IMR-90 (cell line): ENCODE data around the gene POLR1A. TPM values are rescaled to one million over a fixed set of nuclear protein-coding genes. Genes with fewer than 3 reads are reported as not detected.

Experiments
- ATAC-seq: fragments of 200-7000 bp; cut with Tn5 transposase; 2 replicates; pipeline ENCODE4 v1.9.1; 2020; ENCODE audit warnings: low read depth, mild to moderate bottlenecking, moderate library complexity
- BruUV-seq: library from RNA; stranded (reverse); fragments of 400-500 nt; replicated peaks from 2 replicates; lab custom pipeline; 2021; lab: Mats Ljungman, UMichigan
- CTCF ChIA-PET: fragments of 300-600 bp; formaldehyde crosslinking; extraction: SDS; loops from one replicate; lab custom pipeline; 2021; ENCODE audit warnings: antibody characterized with exemption; lab: Yijun Ruan, JAX
- POLR2A ChIA-PET: fragments of 300-600 bp; sonication (Branson Sonifier 250); formaldehyde crosslinking; loops from one replicate; lab custom pipeline; 2022; ENCODE audit warnings: antibody characterized with exemption; ENCODE audit not compliant: unreplicated experiment; lab: Charles Lee
- DNase-seq: peaks from one replicate; pipeline ENCODE4 v3.0.0; 2013
- H2AFZ ChIP-seq: replicated peaks from 2 replicates; pipeline ENCODE3; 2013; ENCODE audit warnings: low read length, mild to moderate bottlenecking; ENCODE audit not compliant: poor library complexity
- H2AK5ac ChIP-seq: 2 replicates; pipeline ENCODE4 v1.6.1; 2013; ENCODE audit warnings: low read depth, low read length, inconsistent platforms
- H2AK9ac ChIP-seq: replicated peaks from 2 replicates; pipeline ENCODE3; 2013; ENCODE audit warnings: mild to moderate bottlenecking, low read depth, low read length, moderate library complexity; ENCODE audit not compliant: poor library complexity
- H2BK120ac ChIP-seq: 2 replicates; pipeline ENCODE4 v1.6.1; 2013; ENCODE audit warnings: low read depth, low read length, inconsistent platforms
- H2BK15ac ChIP-seq: 3 replicates; pipeline ENCODE4 v1.6.1; 2013; ENCODE audit warnings: low read depth, low read length, inconsistent platforms
- H2BK20ac ChIP-seq: 2 replicates; pipeline ENCODE4 v1.6.1; 2013; ENCODE audit warnings: low read depth, mild to moderate bottlenecking, inconsistent platforms, low read length, moderate library complexity
- H2BK5ac ChIP-seq: 2 replicates; pipeline ENCODE4 v1.6.1; 2013; ENCODE audit warnings: mild to moderate bottlenecking, low read depth, low read length, inconsistent platforms; ENCODE audit not compliant: poor library complexity, severe bottlenecking
- H3K14ac ChIP-seq: replicated peaks from 2 replicates; pipeline ENCODE4 v1.6.1; 2013; ENCODE audit warnings: low read depth, low read length, inconsistent platforms
- H3K18ac ChIP-seq: 2 replicates; pipeline ENCODE4 v1.6.1; 2013; ENCODE audit warnings: low read depth, low read length, control low read depth
- H3K23ac ChIP-seq: 2 replicates; pipeline ENCODE4 v1.6.1; 2013; ENCODE audit warnings: low read depth, low read length, inconsistent platforms
- H3K27ac ChIP-seq: 2 replicates; pipeline ENCODE4 v1.5.1; 2013; ENCODE audit warnings: mild to moderate bottlenecking, control low read depth, low read length; ENCODE audit not compliant: insufficient read depth
- H3K27me3 ChIP-seq: 2 replicates; pipeline ENCODE4 v1.6.1; 2013; ENCODE audit warnings: low read length; ENCODE audit not compliant: control insufficient read depth, insufficient read depth
- H3K36me3 ChIP-seq: 2 replicates; pipeline ENCODE4 v1.6.1; 2013; ENCODE audit warnings: low read length, mixed read lengths; ENCODE audit not compliant: control insufficient read depth, insufficient read depth
- H3K4ac ChIP-seq: 2 replicates; pipeline ENCODE4 v1.6.1; 2013; ENCODE audit warnings: low read depth, low read length, inconsistent platforms
- H3K4me1 ChIP-seq: 2 replicates; pipeline ENCODE4 v1.6.1; 2013; ENCODE audit warnings: low read length, mixed read lengths; ENCODE audit not compliant: control insufficient read depth, insufficient read depth
- H3K4me2 ChIP-seq: 2 replicates; pipeline ENCODE4 v1.6.1; 2013; ENCODE audit warnings: low read depth, mild to moderate bottlenecking, control low read depth, low read length, moderate library complexity
- H3K4me3 ChIP-seq: 2 replicates; pipeline ENCODE4 v1.5.1; 2013; ENCODE audit warnings: low read depth, mild to moderate bottlenecking, control low read depth, low read length, moderate library complexity; ENCODE audit not compliant: insufficient read depth
- H3K56ac ChIP-seq: 2 replicates; pipeline ENCODE4 v1.6.1; 2013; ENCODE audit warnings: low read length, inconsistent platforms; ENCODE audit not compliant: insufficient read depth; ENCODE audit errors: extremely low read depth
- H3K79me1 ChIP-seq, 2 experiments: 2 replicates each; pipeline ENCODE4 v1.6.1; 2013; ENCODE audit warnings: low read length in 2 of 2, inconsistent platforms in 1 of 2, low read depth in 1 of 2
- H3K9ac ChIP-seq: 2 replicates; pipeline ENCODE4 v1.6.1; 2013; ENCODE audit warnings: low read depth, low read length, control low read depth
- H3K9me1 ChIP-seq: 2 replicates; pipeline ENCODE4 v1.6.1; 2013; ENCODE audit warnings: low read length, inconsistent platforms; ENCODE audit not compliant: insufficient read depth
- H3K9me3 ChIP-seq: 2 replicates; pipeline ENCODE4 v1.6.1; 2013; ENCODE audit warnings: low read length; ENCODE audit not compliant: control insufficient read depth, insufficient read depth
- H4K20me1 ChIP-seq: 2 replicates; pipeline ENCODE4 v1.6.1; 2013; ENCODE audit warnings: low read length, inconsistent platforms; ENCODE audit not compliant: insufficient read depth
- H4K5ac ChIP-seq: 2 replicates; pipeline ENCODE4 v1.6.1; 2013; ENCODE audit warnings: mild to moderate bottlenecking, low read depth, low read length, control low read depth
- H4K8ac ChIP-seq, 2 experiments: 2 replicates each; pipeline ENCODE4 v1.6.1; 2013; ENCODE audit warnings: low read depth in 2 of 2, low read length in 2 of 2, control low read depth in 1 of 2, inconsistent platforms in 1 of 2
- H4K91ac ChIP-seq: 2 replicates; pipeline ENCODE4 v1.6.1; 2013; ENCODE audit warnings: low read depth, low read length, inconsistent platforms; ENCODE audit not compliant: insufficient read depth
- CHD1 ChIP-seq: IDR thresholded peaks from 2 replicates; pipeline ENCODE4 v1.6.1; 2012; ENCODE audit warnings: low read depth, low read length, improper control_type of control experiment
- CTCF ChIP-seq: conservative IDR thresholded peaks from 2 replicates; pipeline ENCODE4 v1.5.1; 2012; ENCODE audit warnings: mild to moderate bottlenecking, low read depth, low read length, improper control_type of control experiment
- FOS ChIP-seq: fragments of 150-350 bp; IDR thresholded peaks from 2 replicates; pipeline ENCODE4 v1.6.1; 2016; ENCODE audit warnings: low read depth, low read length
- MAFK ChIP-seq: IDR thresholded peaks from 2 replicates; pipeline ENCODE4 v1.6.1; 2012; ENCODE audit warnings: low read depth, low read length, improper control_type of control experiment
- MAZ ChIP-seq: IDR thresholded peaks from 2 replicates; pipeline ENCODE4 v1.6.1; 2012; ENCODE audit warnings: low read depth, mild to moderate bottlenecking, low read length, improper control_type of control experiment, moderate library complexity, borderline replicate concordance
- MXI1 ChIP-seq: IDR thresholded peaks from 2 replicates; pipeline ENCODE4 v1.6.1; 2012; ENCODE audit warnings: low read depth, mild to moderate bottlenecking, low read length, moderate library complexity, borderline replicate concordance
- NFE2L2 ChIP-seq: fragments of 150-350 bp; IDR thresholded peaks from 2 replicates; pipeline ENCODE4 v1.6.1; 2016; ENCODE audit warnings: low read depth, mild to moderate bottlenecking, low read length
- POLR2A ChIP-seq: IDR thresholded peaks from 2 replicates; pipeline ENCODE4 v1.6.1; 2012; ENCODE audit warnings: mild to moderate bottlenecking, low read depth, low read length
- RAD21 ChIP-seq: IDR thresholded peaks from 2 replicates; pipeline ENCODE4 v1.6.1; 2012; ENCODE audit warnings: low read length, improper control_type of control experiment
- RCOR1 ChIP-seq: IDR thresholded peaks from 2 replicates; pipeline ENCODE4 v1.6.1; 2012; ENCODE audit warnings: mild to moderate bottlenecking, low read length, improper control_type of control experiment; ENCODE audit not compliant: insufficient replicate concordance
- WGBS, 2 experiments: methylation state at CpG; one replicate each; pipeline versions ENCODE4 v1.1.5 to v1.1.7; 2013; ENCODE audit warnings: missing lambda C conversion rate in 2 of 2; ENCODE audit not compliant: insufficient read length in 1 of 2; ENCODE audit errors: extremely low coverage in 2 of 2; 5-methylcytosine and 5-hydroxymethylcytosine counted together
- dilution Hi-C: fragments of 300-500 bp; cut with HindIII; formaldehyde crosslinking; loops from one replicate; pipeline ENCODE4 v1.14.3; 2018; ENCODE audit warnings: low sequenced_read_pairs; ENCODE audit not compliant: unreplicated experiment
- in situ Hi-C: fragments of 300-500 bp; cut with MboI; formaldehyde crosslinking; loops from 3 replicates; pipeline ENCODE4 v1.14.3; 2019; ENCODE audit warnings: low sequenced_read_pairs, inconsistent platforms, mixed read lengths
- intact Hi-C: fragments of 100-400 bp; cut with micrococcal nuclease; formaldehyde crosslinking; loops from 2 replicates; pipeline ENCODE4 v1.10.0; 2022
- polyA plus RNA-seq, 3 experiments: library from polyadenylated mRNA; depleted of rRNA; stranded (reverse); fragments of >200 nt; gene quantifications; 2 replicates each; pipeline ENCODE4 v1.2.3, GENCODE V29; 2012; ENCODE audit warnings: low replicate concordance in 1 of 3
- total RNA-seq: library from RNA; depleted of rRNA; stranded (reverse); fragments of >200 nt; gene quantifications from 2 replicates; pipeline ENCODE4 v1.2.3, GENCODE V29; 2012
- TF ChIP-seq, protein P1 (sequence below): fragments of 150-350 bp; IDR thresholded peaks from 2 replicates; pipeline ENCODE4 v1.6.1; 2017; ENCODE audit warnings: mild to moderate bottlenecking, antibody characterized with exemption, low read length, low read depth

Gene POLR1A
- total and polyA plus RNA-seq, 2 of the 4 experiments (the other 2 are of a cell fraction), result 7.6 to 27.4 TPM

- in situ Hi-C loops (no loop called here), intact Hi-C loops (loop anchor here (10.0 kb wide), 1 partner anchor 328 kb away; the partner anchor contains the start of gene ATOH8), dilution Hi-C loops (no loop called here)
- no peaks in the 10 kb centered on the region for H3K27me3 ChIP-seq
- POLR2A ChIA-PET, result no interaction called here
- no peak overlapping the region for H2BK120ac ChIP-seq
- no peak overlapping the region for H3K9ac ChIP-seq
- no peak overlapping the region for H3K4me3 ChIP-seq
- no peak overlapping the region for H3K56ac ChIP-seq
- H2BK15ac ChIP-seq, result no peak overlapping the region
- no peak overlapping the region for H3K4me2 ChIP-seq
- no peak overlapping the region for H2BK5ac ChIP-seq
- no peak overlapping the region for H2AK9ac ChIP-seq
- no peak overlapping the region for H3K23ac ChIP-seq
- ATAC-seq (no peak), DNase-seq (no peak)
- H3K9me3 ChIP-seq, result no peaks in the 10 kb centered on the region
- no peaks in the 10 kb centered on the region for H3K9me1 ChIP-seq
- no TSS peak for BruUV-seq
- no CpG with 5 or more reads among the region's 5 CpGs for WGBS, 2 experiments
- H3K79me1 ChIP-seq, result no peaks in the 10 kb centered on the region; a peak in 1 of 4 replicates
- H4K20me1 ChIP-seq, result peaks cover 4% of the 10 kb centered on the region; the same call in 1 of the 2 replicates
- H3K14ac ChIP-seq, result no peak overlapping the region
- no peak overlapping the region for H2AFZ ChIP-seq
- no peak overlapping the region for H2BK20ac ChIP-seq
- H3K4me1 ChIP-seq, result no peaks in the 10 kb centered on the region
- H2AK5ac ChIP-seq, result no peak overlapping the region
- H3K4ac ChIP-seq, result no peak overlapping the region
- H3K18ac ChIP-seq, result no peak overlapping the region
- peaks cover 31% of the 10 kb centered on the region for H3K36me3 ChIP-seq
- CTCF ChIA-PET, result interaction anchor here (0.7 kb wide), 1 partner anchor 255 kb away, joined by 3 read pairs; no protein-coding TSS in a partner anchor
- TF ChIP-seq CHD1, result no peak
- TF ChIP-seq RAD21, result no peak
- no peak for TF ChIP-seq POLR2A
- TF ChIP-seq MAFK, result no peak
- TF ChIP-seq, protein P1, sequence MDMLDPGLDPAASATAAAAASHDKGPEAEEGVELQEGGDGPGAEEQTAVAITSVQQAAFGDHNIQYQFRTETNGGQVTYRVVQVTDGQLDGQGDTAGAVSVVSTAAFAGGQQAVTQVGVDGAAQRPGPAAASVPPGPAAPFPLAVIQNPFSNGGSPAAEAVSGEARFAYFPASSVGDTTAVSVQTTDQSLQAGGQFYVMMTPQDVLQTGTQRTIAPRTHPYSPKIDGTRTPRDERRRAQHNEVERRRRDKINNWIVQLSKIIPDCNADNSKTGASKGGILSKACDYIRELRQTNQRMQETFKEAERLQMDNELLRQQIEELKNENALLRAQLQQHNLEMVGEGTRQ, result no peak
- no peak for TF ChIP-seq FOS
- TF ChIP-seq NFE2L2, result no peak
- TF ChIP-seq MAZ, result no peak
- no peak for TF ChIP-seq CTCF
- TF ChIP-seq RCOR1, result no peak
- TF ChIP-seq MXI1, result no peak
- no peak overlapping the region for H4K5ac ChIP-seq
- H4K8ac ChIP-seq, result no peak overlapping the region
- no peak overlapping the region for H4K91ac ChIP-seq
- H3K27ac ChIP-seq, result no peak overlapping the region
These were observed 22.9 kb downstream of the POLR1A start for GRCh38 chr2:86082756-86083155.
